DND-41 (cell line): ENCODE data around the gene CBY1.

ENCODE experiments used
- CTCF ChIP-seq: IDR thresholded peaks from 2 replicates; pipeline ENCODE4 v1.5.1; 2012; ENCODE audit warnings: borderline replicate concordance, low read length, moderate library complexity, mild to moderate bottlenecking; ENCODE audit not compliant: poor library complexity, severe bottlenecking; ENCODE audit errors: extremely low read depth
- EZH2 ChIP-seq: IDR thresholded peaks from 3 replicates; pipeline ENCODE4 v1.6.1; 2012; ENCODE audit warnings: borderline replicate concordance, low read depth, mild to moderate bottlenecking, moderate library complexity, low read length, inconsistent platforms; ENCODE audit not compliant: severe bottlenecking

- TF ChIP-seq CTCF (no peak), EZH2 (no peak)
Observed at GRCh38 chr22:38710866-38711265, 54.4 kb downstream of the CBY1 start.
